H1 (cell line): ENCODE data around the gene GUCA1A. TPM values are rescaled to one million over a fixed set of nuclear protein-coding genes. Genes with fewer than 3 reads are reported as not detected.

Experiments used
- JUN ChIP-seq: IDR thresholded peaks from 2 replicates; pipeline ENCODE4 v1.6.1; 2011; ENCODE audit warnings: low read depth, mild to moderate bottlenecking, improper control_type of control experiment, low read length
- polyA plus RNA-seq, 7 experiments: library from polyadenylated mRNA; depleted of rRNA in 3 of 7; stranded (reverse) in 5 of 7; unstranded in 2 of 7; fragments of >200 nt in 5 of 7; fragments of 200-250 nt in 2 of 7; gene quantifications; 1 replicate in 5 of 7; 2 replicates in 1 of 7; 4 replicates in 1 of 7; pipeline versions ENCODE4 v1.2.1 to v1.2.3, GENCODE V29; 2011 to 2013; ENCODE audit warnings: missing spikeins in 2 of 7, mixed read lengths in 2 of 7
- total RNA-seq: library from RNA; stranded (reverse); fragmentation: NEBNext Ultra II Directional; extraction: Animal tissue kit (Norgen Biotek cat#: 25700); gene quantifications from 2 replicates; pipeline ENCODE4 v1.2.1, GENCODE V29; 2021

Gene GUCA1A
- total and polyA plus RNA-seq, 2 of the 8 experiments (the other 6 are each of a cell fraction or from before 2014, with no cell fraction given), result 4.6 to 24.6 TPM

- no peak for TF ChIP-seq JUN
- TF ChIP-seq, all 59 proteins: peak for 0
Measured at GRCh38 chr6:42184475-42184874, 11.3 kb downstream of the GUCA1A start (continued).
